ENCODE data around the gene LPAR5.

The LPAR5 gene

GRCh38 chr12:6570264-6570887 lies 65.4 kb downstream of the LPAR5 start:
- DNase-seq (ENCODE audit: low spot score), result peak; percentile 52
- TF ChIP-seq CTCF (IDR thresholded peaks at IDR 0.05; ENCODE audit: extremely low read depth, insufficient read depth, missing control alignments), result peak; percentile 74
- in situ Hi-C loops (cut with MboI; ENCODE audit: low pct_unique_long_range_greater_than_20kb, low sequenced_read_pairs, unreplicated experiment), result no loop called here

DNA sequence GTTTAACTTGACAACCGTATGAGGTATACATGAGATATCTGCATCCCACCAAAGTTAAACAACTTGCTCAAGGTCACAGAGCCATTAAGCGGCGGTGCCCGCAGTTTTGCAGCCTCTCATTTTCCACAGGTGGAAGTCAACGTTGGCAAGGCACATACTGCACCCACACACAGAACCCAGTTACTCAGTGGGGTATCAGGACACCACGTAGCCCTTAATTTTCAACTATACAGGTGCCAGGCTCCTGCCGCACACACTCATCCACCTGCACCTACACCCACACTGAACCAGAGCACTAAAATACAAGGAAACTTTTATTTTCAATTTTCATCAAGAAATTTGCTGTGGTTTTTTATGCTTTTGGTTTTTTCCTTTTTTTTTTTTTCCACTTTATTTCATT lies 66.0 kb downstream of the LPAR5 start:
- in situ Hi-C loops (cut with MboI; ENCODE audit: low pct_unique_long_range_greater_than_20kb, low sequenced_read_pairs, unreplicated experiment), result no loop called here
- TF ChIP-seq CTCF (IDR thresholded peaks at IDR 0.05; ENCODE audit: extremely low read depth, insufficient read depth, missing control alignments), result no peak
- DNase-seq (ENCODE audit: low spot score), result no peak

DNA sequence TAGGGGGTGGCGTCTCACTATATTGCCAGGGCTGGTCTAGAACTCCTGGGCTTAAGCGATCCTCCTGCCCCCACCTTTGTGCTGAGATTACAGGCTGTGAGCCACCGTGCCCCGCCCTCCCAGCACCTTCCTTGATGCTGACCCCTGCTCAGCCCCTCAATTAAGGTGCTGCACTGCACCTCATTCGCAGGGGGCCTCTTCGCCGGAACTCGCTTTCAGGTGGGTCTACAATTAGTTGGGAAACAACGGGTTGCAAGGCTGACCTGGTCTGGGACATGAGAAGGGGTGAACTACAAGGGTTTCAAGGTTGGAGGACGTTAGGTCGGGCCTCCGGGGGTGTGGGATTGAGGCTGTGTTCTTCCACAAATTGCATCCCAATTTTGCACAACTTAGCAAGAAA lies 66.4 kb downstream of the LPAR5 start:
- DNase-seq (ENCODE audit: low spot score), result no peak
- no peak for TF ChIP-seq CTCF (IDR thresholded peaks at IDR 0.05; ENCODE audit: extremely low read depth, insufficient read depth, missing control alignments)
- in situ Hi-C loops (cut with MboI; ENCODE audit: low pct_unique_long_range_greater_than_20kb, low sequenced_read_pairs, unreplicated experiment), result no loop called here
